GM23338 (cell line): ENCODE measurements around the gene GRK3. TPM values are rescaled to one million over a fixed set of nuclear protein-coding genes. Genes with fewer than 3 reads are reported as not detected.
"Not testable (repeated sequence)": the region's sequence is repeated elsewhere in the genome, so short reads cannot be mapped to it uniquely, and the experiment has no call there.

Experiments used
- ATAC-seq: fragments of 200-7000 bp; cut with Tn5 transposase; 3 replicates; pipeline ENCODE4 v1.9.1; 2020
- DNase-seq: peaks from one replicate; pipeline ENCODE4 v3.0.0-alpha.2; 2015; ENCODE audit warnings: low spot score
- H2AFZ ChIP-seq: fragments of 200-600 bp; sonication (generic); 2 replicates; pipeline ENCODE4 v1.8.0; 2016; ENCODE audit warnings: antibody characterized with exemption, mild to moderate bottlenecking, moderate library complexity
- H3F3A ChIP-seq: fragments of 200-600 bp; sonication (generic); replicated peaks from 2 replicates; pipeline ENCODE4 v1.8.0; 2017; ENCODE audit warnings: antibody characterized with exemption, mixed run types, low read depth
- H3K27ac ChIP-seq: fragments of 200-600 bp; sonication (generic); 2 replicates; pipeline ENCODE4 v1.6.1; 2016; ENCODE audit warnings: low read depth
- H3K27me3 ChIP-seq: fragments of 200-600 bp; sonication (generic); 2 replicates; pipeline ENCODE4 v1.8.0; 2016; ENCODE audit warnings: mild to moderate bottlenecking, mixed run types, moderate library complexity; ENCODE audit not compliant: insufficient read depth
- H3K36me3 ChIP-seq: fragments of 200-600 bp; sonication (generic); 2 replicates; pipeline ENCODE4 v1.8.0; 2016; ENCODE audit warnings: mild to moderate bottlenecking; ENCODE audit not compliant: insufficient read depth
- H3K4me1 ChIP-seq: fragments of 200-600 bp; sonication (generic); 2 replicates; pipeline ENCODE4 v1.8.0; 2016; ENCODE audit warnings: mild to moderate bottlenecking, moderate library complexity; ENCODE audit not compliant: insufficient read depth
- H3K4me2 ChIP-seq: fragments of 200-600 bp; sonication (generic); 2 replicates; pipeline ENCODE4 v1.7.1; 2017; ENCODE audit warnings: mixed run types
- H3K4me3 ChIP-seq: fragments of 200-600 bp; sonication (generic); 2 replicates; pipeline ENCODE4 v1.6.1; 2016; ENCODE audit warnings: mixed run types
- H3K79me2 ChIP-seq: fragments of 200-600 bp; sonication (generic); replicated peaks from 2 replicates; pipeline ENCODE4 v1.8.0; 2017; ENCODE audit warnings: mild to moderate bottlenecking; ENCODE audit not compliant: insufficient read depth
- H3K9me2 ChIP-seq: fragments of 200-600 bp; sonication (generic); 2 replicates; pipeline ENCODE4 v1.8.0; 2017; ENCODE audit not compliant: insufficient read depth
- H4K20me1 ChIP-seq: fragments of 200-600 bp; sonication (generic); replicated peaks from 2 replicates; pipeline ENCODE4 v1.8.0; 2017; ENCODE audit warnings: mild to moderate bottlenecking; ENCODE audit not compliant: insufficient read depth
- H3K27ac Mint-ChIP-seq: 2 replicates; pipeline ENCODE4 v1.8.0; 2020; ENCODE audit warnings: inconsistent platforms, mild to moderate bottlenecking, moderate library complexity, mixed read lengths
- H3K27me3 Mint-ChIP-seq: 3 replicates; pipeline ENCODE4 v1.8.0; 2022; ENCODE audit warnings: low read depth, mild to moderate bottlenecking, moderate library complexity, mixed read lengths, inconsistent platforms; ENCODE audit not compliant: insufficient read depth, poor library complexity
- H3K36me3 Mint-ChIP-seq: 3 replicates; pipeline ENCODE4 v1.8.0; 2021; ENCODE audit warnings: low read depth, mild to moderate bottlenecking, inconsistent platforms, moderate library complexity, mixed read lengths
- H3K4me1 Mint-ChIP-seq: 3 replicates; pipeline ENCODE4 v1.8.0; 2020; ENCODE audit warnings: mild to moderate bottlenecking, inconsistent platforms, mixed read lengths
- H3K4me3 Mint-ChIP-seq: 3 replicates; pipeline ENCODE4 v1.8.0; 2021; ENCODE audit warnings: moderate library complexity, mild to moderate bottlenecking, inconsistent platforms, mixed read lengths
- H3K9me3 Mint-ChIP-seq: 3 replicates; pipeline ENCODE4 v1.8.0; 2020; ENCODE audit warnings: moderate library complexity, mild to moderate bottlenecking, inconsistent platforms, mixed read lengths
- CREB1 ChIP-seq: fragments of 250-450 bp; sonication (Bioruptor Pico); IDR thresholded peaks from 2 replicates; pipeline ENCODE4 v1.5.0; 2020; ENCODE audit warnings: low read depth, mild to moderate bottlenecking, moderate library complexity
- EZH2phosphoT487 ChIP-seq: fragments of 200-600 bp; sonication (generic); IDR thresholded peaks from one replicate; pipeline ENCODE4 v1.8.1; 2018; ENCODE audit warnings: antibody characterized with exemption; ENCODE audit not compliant: unreplicated experiment
- POLR2AphosphoS5 ChIP-seq: IDR thresholded peaks from 2 replicates; pipeline ENCODE4 v1.6.1; 2016; ENCODE audit warnings: antibody characterized with exemption, low read depth
- ZNF114 ChIP-seq: fragments of 250-450 bp; sonication (Bioruptor Pico); IDR thresholded peaks from 2 replicates; pipeline ENCODE4 v1.5.0; 2020; ENCODE audit warnings: mild to moderate bottlenecking, moderate library complexity
- ZNF331 ChIP-seq: fragments of 250-450 bp; sonication (Bioruptor Pico); IDR thresholded peaks from 2 replicates; pipeline ENCODE4 v1.5.0; 2020; ENCODE audit warnings: low read depth, mild to moderate bottlenecking, moderate library complexity
- polyA plus RNA-seq: library from polyadenylated mRNA; unstranded; fragments of >200 nt; fragmentation: Nextera tagmentation; extraction: Ambion mirVana; gene quantifications from 2 replicates; pipeline ENCODE4 v1.2.1, GENCODE V29; 2016
- total RNA-seq: library from RNA; depleted of rRNA; stranded (reverse); fragments of >200 nt; shearing (Covaris generic); gene quantifications from 2 replicates; pipeline ENCODE4 v1.2.3, GENCODE V29; 2014
- TF ChIP-seq, protein P1 (sequence below): IDR thresholded peaks from one replicate; pipeline ENCODE4 v1.6.1; 2018; ENCODE audit warnings: antibody characterized with exemption; ENCODE audit not compliant: unreplicated experiment
- TF ChIP-seq, protein P2 (sequence below), 2 experiments: fragments of 200-600 bp in 1 of 2; sonication (generic) in 1 of 2; conservative IDR thresholded peaks; 2 replicates each; pipeline versions ENCODE4 v1.5.1 to v1.6.1; 2016 to 2017; ENCODE audit warnings: antibody characterized with exemption in 2 of 2, low read depth in 2 of 2, mild to moderate bottlenecking in 2 of 2, moderate library complexity in 1 of 2

The GRK3 gene
- total and polyA plus RNA-seq, 2 experiments from 2014 or later = 6.0 to 25.3 TPM

DNA sequence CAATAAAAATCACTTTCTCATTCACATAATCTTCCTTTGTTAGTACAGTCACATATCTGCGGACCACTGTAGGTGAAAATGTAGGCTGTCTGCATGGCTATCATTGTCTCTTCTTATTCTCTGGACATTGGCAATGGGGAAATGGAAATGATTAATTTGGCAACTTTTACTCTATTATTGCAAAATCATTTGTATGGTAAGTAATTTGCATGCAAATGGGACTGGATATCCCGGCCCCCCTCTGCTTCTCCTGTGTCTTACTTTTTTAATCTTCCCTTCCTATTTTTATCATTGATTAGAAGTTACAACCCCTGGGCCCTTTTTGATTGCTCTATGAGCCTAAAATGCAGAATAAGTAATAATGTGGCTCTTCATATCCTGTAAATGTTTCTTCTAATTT lies 6.0 kb downstream of the GRK3 start:
- H3K4me2 ChIP-seq = 0 out of 2 replicates have a peak overlapping the region, but pooled peaks have one; percentile 35

DNA sequence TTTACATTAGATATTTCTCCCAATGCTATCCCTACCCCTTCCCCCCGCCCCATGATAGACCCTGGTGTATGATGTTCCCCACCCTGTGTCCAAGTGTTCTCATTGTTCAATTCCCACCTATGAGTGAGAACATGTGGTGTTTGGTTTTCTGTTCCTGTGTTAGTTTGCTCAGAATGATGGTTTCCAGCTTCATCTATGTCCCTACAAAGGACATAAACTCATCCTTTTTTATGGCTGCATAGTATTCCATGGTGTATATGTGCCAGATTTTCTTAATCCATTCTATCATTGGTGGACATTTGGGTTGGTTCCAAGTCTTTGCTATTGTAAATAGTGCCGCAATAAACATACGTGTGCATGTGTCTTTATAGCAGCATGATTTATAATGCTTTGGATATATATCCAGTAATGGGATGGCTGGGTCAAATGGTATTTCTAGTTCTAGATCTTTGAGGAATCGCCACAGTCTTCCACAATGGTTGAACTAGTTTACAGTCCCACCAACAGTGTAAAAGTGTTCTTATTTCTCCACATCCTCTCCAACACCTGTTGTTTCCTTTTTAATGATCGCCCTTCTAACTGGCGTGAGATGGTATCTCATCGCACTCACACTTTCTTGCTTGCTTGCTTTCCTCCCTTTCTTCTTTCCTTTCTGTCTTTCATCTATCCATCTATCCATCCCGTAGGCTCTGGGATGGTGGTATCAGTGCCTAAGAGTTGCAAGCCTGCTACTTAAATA lies 7.7 kb downstream of the GRK3 start:
- H3K4me3 ChIP-seq, H3K36me3 ChIP-seq, ATAC-seq, H2AFZ ChIP-seq, H3K4me2 ChIP-seq, DNase-seq, H3K9me3 Mint-ChIP-seq, H3K27me3 Mint-ChIP-seq, H3K9me2 ChIP-seq, H3K27ac ChIP-seq, H3F3A ChIP-seq, H3K4me3 Mint-ChIP-seq, H3K27ac Mint-ChIP-seq, H3K27me3 ChIP-seq, H3K36me3 Mint-ChIP-seq: not testable (repeated sequence)
- peaks cover 38% of the 10 kb centered on the region for H3K4me1 Mint-ChIP-seq
- H4K20me1 ChIP-seq = peaks cover 63% of the 10 kb centered on the region
- H3K79me2 ChIP-seq = peaks cover 100% of the 10 kb centered on the region
- peaks cover 41% of the 10 kb centered on the region for H3K4me1 ChIP-seq

More for the DNA sequence above, 6.0 kb downstream of the GRK3 start:
- Mint-ChIP-seq H3K27me3 (peaks cover 3% of the 10 kb centered on the region), H3K9me3 (no peaks in the 10 kb centered on the region), H3K4me1 (peaks cover 49% of the 10 kb centered on the region), H3K27ac (no peak overlapping the region), H3K36me3 (no peaks in the 10 kb centered on the region; the same call in 1 of the 3 replicates), H3K4me3 (no peak overlapping the region; the same call in 2 of the 3 replicates)
- Histone ChIP-seq H3F3A (no peaks in the 10 kb centered on the region), H3K36me3 (no peaks in the 10 kb centered on the region), H3K79me2 (peaks cover 100% of the 10 kb centered on the region), H2AFZ (no peak overlapping the region), H3K27ac (no peak overlapping the region), H3K27me3 (no peaks in the 10 kb centered on the region), H4K20me1 (peaks cover 55% of the 10 kb centered on the region), H3K4me3 (no peak overlapping the region), H3K9me2 (no peaks in the 10 kb centered on the region), H3K4me1 (peaks cover 57% of the 10 kb centered on the region)
- no peak for TF ChIP-seq EZH2phosphoT487
- TF ChIP-seq, protein P1, sequence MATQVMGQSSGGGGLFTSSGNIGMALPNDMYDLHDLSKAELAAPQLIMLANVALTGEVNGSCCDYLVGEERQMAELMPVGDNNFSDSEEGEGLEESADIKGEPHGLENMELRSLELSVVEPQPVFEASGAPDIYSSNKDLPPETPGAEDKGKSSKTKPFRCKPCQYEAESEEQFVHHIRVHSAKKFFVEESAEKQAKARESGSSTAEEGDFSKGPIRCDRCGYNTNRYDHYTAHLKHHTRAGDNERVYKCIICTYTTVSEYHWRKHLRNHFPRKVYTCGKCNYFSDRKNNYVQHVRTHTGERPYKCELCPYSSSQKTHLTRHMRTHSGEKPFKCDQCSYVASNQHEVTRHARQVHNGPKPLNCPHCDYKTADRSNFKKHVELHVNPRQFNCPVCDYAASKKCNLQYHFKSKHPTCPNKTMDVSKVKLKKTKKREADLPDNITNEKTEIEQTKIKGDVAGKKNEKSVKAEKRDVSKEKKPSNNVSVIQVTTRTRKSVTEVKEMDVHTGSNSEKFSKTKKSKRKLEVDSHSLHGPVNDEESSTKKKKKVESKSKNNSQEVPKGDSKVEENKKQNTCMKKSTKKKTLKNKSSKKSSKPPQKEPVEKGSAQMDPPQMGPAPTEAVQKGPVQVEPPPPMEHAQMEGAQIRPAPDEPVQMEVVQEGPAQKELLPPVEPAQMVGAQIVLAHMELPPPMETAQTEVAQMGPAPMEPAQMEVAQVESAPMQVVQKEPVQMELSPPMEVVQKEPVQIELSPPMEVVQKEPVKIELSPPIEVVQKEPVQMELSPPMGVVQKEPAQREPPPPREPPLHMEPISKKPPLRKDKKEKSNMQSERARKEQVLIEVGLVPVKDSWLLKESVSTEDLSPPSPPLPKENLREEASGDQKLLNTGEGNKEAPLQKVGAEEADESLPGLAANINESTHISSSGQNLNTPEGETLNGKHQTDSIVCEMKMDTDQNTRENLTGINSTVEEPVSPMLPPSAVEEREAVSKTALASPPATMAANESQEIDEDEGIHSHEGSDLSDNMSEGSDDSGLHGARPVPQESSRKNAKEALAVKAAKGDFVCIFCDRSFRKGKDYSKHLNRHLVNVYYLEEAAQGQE = no peak
- TF ChIP-seq, protein P2, sequence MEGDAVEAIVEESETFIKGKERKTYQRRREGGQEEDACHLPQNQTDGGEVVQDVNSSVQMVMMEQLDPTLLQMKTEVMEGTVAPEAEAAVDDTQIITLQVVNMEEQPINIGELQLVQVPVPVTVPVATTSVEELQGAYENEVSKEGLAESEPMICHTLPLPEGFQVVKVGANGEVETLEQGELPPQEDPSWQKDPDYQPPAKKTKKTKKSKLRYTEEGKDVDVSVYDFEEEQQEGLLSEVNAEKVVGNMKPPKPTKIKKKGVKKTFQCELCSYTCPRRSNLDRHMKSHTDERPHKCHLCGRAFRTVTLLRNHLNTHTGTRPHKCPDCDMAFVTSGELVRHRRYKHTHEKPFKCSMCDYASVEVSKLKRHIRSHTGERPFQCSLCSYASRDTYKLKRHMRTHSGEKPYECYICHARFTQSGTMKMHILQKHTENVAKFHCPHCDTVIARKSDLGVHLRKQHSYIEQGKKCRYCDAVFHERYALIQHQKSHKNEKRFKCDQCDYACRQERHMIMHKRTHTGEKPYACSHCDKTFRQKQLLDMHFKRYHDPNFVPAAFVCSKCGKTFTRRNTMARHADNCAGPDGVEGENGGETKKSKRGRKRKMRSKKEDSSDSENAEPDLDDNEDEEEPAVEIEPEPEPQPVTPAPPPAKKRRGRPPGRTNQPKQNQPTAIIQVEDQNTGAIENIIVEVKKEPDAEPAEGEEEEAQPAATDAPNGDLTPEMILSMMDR (conservative IDR thresholded peaks at IDR 0.05; ENCODE audit: low read depth in 2 of 2) = no peak
- no peak for TF ChIP-seq CREB1 (CRISPR knock-in tag)
- no peak for TF ChIP-seq ZNF331 (CRISPR knock-in tag)
- TF ChIP-seq POLR2AphosphoS5 = no peak
- no peak for TF ChIP-seq ZNF114 (CRISPR knock-in tag)
- DNase-seq = no peak
- ATAC-seq = no peak
